Trophoblast cell (in vitro differentiated cells and primary cell): ENCODE results near the gene TOMM70.

Experiments used
- DNase-seq, 2 donors: peaks; one replicate each; pipeline ENCODE4 v3.0.0-alpha.2; 2016
- H2AFZ ChIP-seq: 2 replicates; pipeline ENCODE4 v1.6.1; 2013; ENCODE audit warnings: low read length, moderate library complexity, mild to moderate bottlenecking; ENCODE audit not compliant: insufficient read depth, poor library complexity
- H2AK5ac ChIP-seq: 2 replicates; pipeline ENCODE4 v1.6.1; 2013; ENCODE audit warnings: mild to moderate bottlenecking, low read length
- H2BK120ac ChIP-seq: 2 replicates; pipeline ENCODE4 v1.6.1; 2013; ENCODE audit warnings: low read length, mild to moderate bottlenecking, moderate library complexity; ENCODE audit not compliant: insufficient read depth, poor library complexity
- H2BK12ac ChIP-seq: 2 replicates; pipeline ENCODE4 v1.6.1; 2013; ENCODE audit warnings: mild to moderate bottlenecking, low read length, moderate library complexity
- H2BK5ac ChIP-seq: 2 replicates; pipeline ENCODE4 v1.6.1; 2013; ENCODE audit warnings: low read length, low read depth, moderate library complexity, mild to moderate bottlenecking; ENCODE audit not compliant: poor library complexity
- H3K14ac ChIP-seq: 2 replicates; pipeline ENCODE4 v1.6.1; 2013; ENCODE audit warnings: mild to moderate bottlenecking, low read length
- H3K18ac ChIP-seq: 2 replicates; pipeline ENCODE4 v1.6.1; 2013; ENCODE audit warnings: mild to moderate bottlenecking, low read length
- H3K23ac ChIP-seq: 2 replicates; pipeline ENCODE4 v1.6.1; 2013; ENCODE audit warnings: low read length
- H3K27ac ChIP-seq: 2 replicates; pipeline ENCODE4 v1.5.1; 2013; ENCODE audit warnings: low read depth, mild to moderate bottlenecking, inconsistent platforms, low read length, moderate library complexity
- H3K27me3 ChIP-seq: 2 replicates; pipeline ENCODE4 v1.6.1; 2013; ENCODE audit warnings: inconsistent platforms, mild to moderate bottlenecking, low read length, moderate library complexity; ENCODE audit not compliant: insufficient read depth
- H3K36me3 ChIP-seq, 2 experiments: 1 replicate in 1 of 2; 2 replicates in 1 of 2; pipeline ENCODE4 v1.6.1; 2013; ENCODE audit warnings: low read length in 2 of 2, mild to moderate bottlenecking in 2 of 2, moderate library complexity in 1 of 2; ENCODE audit not compliant: insufficient read depth in 2 of 2, control insufficient read depth in 1 of 2
- H3K4ac ChIP-seq: 2 replicates; pipeline ENCODE4 v1.6.1; 2013; ENCODE audit warnings: low read depth, mild to moderate bottlenecking, low read length, moderate library complexity
- H3K4me1 ChIP-seq, 2 experiments: 1 replicate in 1 of 2; 2 replicates in 1 of 2; pipeline ENCODE4 v1.6.1; 2013; ENCODE audit warnings: low read length in 2 of 2, mild to moderate bottlenecking in 2 of 2, moderate library complexity in 1 of 2; ENCODE audit not compliant: insufficient read depth in 2 of 2, control insufficient read depth in 1 of 2
- H3K4me2 ChIP-seq: 2 replicates; pipeline ENCODE4 v1.6.1; 2013; ENCODE audit warnings: inconsistent platforms, mild to moderate bottlenecking, low read length, moderate library complexity
- H3K4me3 ChIP-seq: 2 replicates; pipeline ENCODE4 v1.5.1; 2013; ENCODE audit warnings: mild to moderate bottlenecking, low read depth, low read length, inconsistent platforms
- H3K79me1 ChIP-seq: one replicate; pipeline ENCODE4 v1.6.1; 2013; ENCODE audit warnings: low read length
- H3K79me2 ChIP-seq: 2 replicates; pipeline ENCODE4 v1.6.1; 2013; ENCODE audit warnings: low read length, mild to moderate bottlenecking; ENCODE audit not compliant: control insufficient read depth, insufficient read depth, poor library complexity
- H3K9ac ChIP-seq: 2 replicates; pipeline ENCODE4 v1.6.1; 2013; ENCODE audit warnings: mild to moderate bottlenecking, low read length
- H3K9me3 ChIP-seq: 2 replicates; pipeline ENCODE4 v1.6.1; 2013; ENCODE audit warnings: low read depth, mild to moderate bottlenecking, control low read depth, inconsistent platforms, low read length; ENCODE audit not compliant: insufficient read depth
- H4K12ac ChIP-seq: 2 replicates; pipeline ENCODE4 v1.6.1; 2013; ENCODE audit warnings: low read depth, mild to moderate bottlenecking, low read length, moderate library complexity
- H4K8ac ChIP-seq: 2 replicates; pipeline ENCODE4 v1.6.1; 2013; ENCODE audit warnings: low read depth, mild to moderate bottlenecking, low read length, moderate library complexity
- H4K91ac ChIP-seq: one replicate; pipeline ENCODE4 v1.6.1; 2013; ENCODE audit warnings: low read depth, mild to moderate bottlenecking, low read length, moderate library complexity
- WGBS: extraction: QIAGEN DNeasy Blood & Tissue Kit; methylation state at CpG from one replicate; pipeline ENCODE4 v1.1.7; 2013; ENCODE audit warnings: missing lambda C conversion rate; ENCODE audit not compliant: insufficient read length, insufficient coverage; ENCODE audit errors: extremely low coverage; 5-methylcytosine and 5-hydroxymethylcytosine counted together

TOMM70 gene

DNA sequence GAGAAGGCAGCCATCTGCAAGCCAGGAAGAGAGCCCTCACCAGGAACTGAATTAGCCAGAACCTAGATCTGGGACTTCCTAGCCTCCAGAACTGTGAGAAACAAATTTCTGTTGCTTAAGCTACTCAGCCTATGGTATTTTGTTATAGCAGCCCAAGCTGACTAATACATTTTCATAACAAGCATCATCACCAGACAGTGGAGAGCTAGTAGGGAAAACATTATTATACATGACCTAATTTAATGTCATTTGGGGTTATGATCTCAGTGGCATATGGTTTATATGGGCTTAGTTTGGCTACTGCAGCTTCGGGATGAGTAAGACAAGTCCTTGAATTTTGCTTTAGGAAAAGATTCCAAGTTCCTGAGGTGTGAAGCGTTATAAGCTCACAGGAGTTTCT, 36.1 kb upstream of the TOMM70 start:
- H3K4me3 ChIP-seq = no peak overlapping the region
- no peaks in the 10 kb centered on the region for H3K79me2 ChIP-seq
- H2AFZ ChIP-seq = no peak overlapping the region
- no peaks in the 10 kb centered on the region for H3K27me3 ChIP-seq
- no peak overlapping the region for H3K9ac ChIP-seq
- no peak overlapping the region for H4K12ac ChIP-seq
- no peak overlapping the region for H3K14ac ChIP-seq
- H3K4me1 ChIP-seq = no peaks in the 10 kb centered on the region
- no peak overlapping the region for H3K27ac ChIP-seq
- no CpG with 5 or more reads among the region's 2 CpGs for WGBS
- H3K79me1 ChIP-seq = no peaks in the 10 kb centered on the region
- DNase-seq = no peak
- no peak overlapping the region for H2BK120ac ChIP-seq
- H2BK12ac ChIP-seq = no peak overlapping the region
- H4K91ac ChIP-seq = no peak overlapping the region
- no peak overlapping the region for H3K18ac ChIP-seq
- no peak overlapping the region for H3K4me2 ChIP-seq
- no peak overlapping the region for H3K4ac ChIP-seq
- no peak overlapping the region for H4K8ac ChIP-seq
- no peaks in the 10 kb centered on the region for H3K36me3 ChIP-seq
- no peak overlapping the region for H2BK5ac ChIP-seq
- H3K9me3 ChIP-seq = no peaks in the 10 kb centered on the region
- H2AK5ac ChIP-seq = no peak overlapping the region
- H3K23ac ChIP-seq = no peak overlapping the region

- no peak overlapping the region for H3K27ac ChIP-seq
- H2BK5ac ChIP-seq = no peak overlapping the region
- peak overlapping the region; percentile 63 for H3K9ac ChIP-seq
- H3K18ac ChIP-seq = no peak overlapping the region
- H3K4me1 ChIP-seq = peaks cover 2% of the 10 kb centered on the region in 2 experiments
- H2AFZ ChIP-seq = no peak overlapping the region
- H3K4ac ChIP-seq = no peak overlapping the region
- H2BK120ac ChIP-seq = no peak overlapping the region
- H3K23ac ChIP-seq = peak overlapping the region; percentile 95
- H3K79me2 ChIP-seq = no peaks in the 10 kb centered on the region
- H3K79me1 ChIP-seq = no peaks in the 10 kb centered on the region
- no peak overlapping the region for H3K4me2 ChIP-seq
- DNase-seq = no peak
- H3K14ac ChIP-seq = no peak overlapping the region
- no peak overlapping the region for H4K12ac ChIP-seq
- no peak overlapping the region for H2BK12ac ChIP-seq
- no peak overlapping the region for H4K91ac ChIP-seq
- no CpG with 5 or more reads among the region's 2 CpGs for WGBS
- H3K9me3 ChIP-seq = no peaks in the 10 kb centered on the region
- no peaks in the 10 kb centered on the region for H3K27me3 ChIP-seq
- H4K8ac ChIP-seq = no peak overlapping the region
- no peaks in the 10 kb centered on the region for H3K36me3 ChIP-seq
- H3K4me3 ChIP-seq = no peak overlapping the region
- H2AK5ac ChIP-seq = no peak overlapping the region
These were observed 28.4 kb upstream of the TOMM70 start for GRCh38 chr3:100429187-100429716.

DNA sequence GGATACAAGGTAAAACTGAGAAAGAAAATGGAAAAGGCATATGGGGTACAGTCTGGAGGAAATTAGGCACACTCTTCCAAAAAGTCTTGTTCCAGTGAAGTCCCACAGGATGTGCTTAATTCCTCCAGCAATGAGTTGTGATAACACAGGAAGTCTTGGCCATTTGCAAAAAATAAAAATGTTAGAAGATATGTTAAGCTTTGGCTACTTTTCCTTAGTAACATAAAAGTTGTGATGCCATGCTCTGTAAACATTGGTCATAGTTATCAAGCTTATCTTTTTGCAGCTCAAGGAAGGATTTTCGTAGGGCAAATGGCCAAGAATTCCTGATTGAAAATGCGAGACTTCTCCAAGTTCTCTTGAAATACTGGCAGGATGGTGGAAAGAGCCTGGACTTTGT, 26.8 kb upstream of the TOMM70 start:
- DNase-seq = no peak
- Histone ChIP-seq H4K12ac (no peak overlapping the region), H2BK120ac (no peak overlapping the region), H3K23ac (no peak overlapping the region), H3K9ac (no peak overlapping the region), H3K27me3 (no peaks in the 10 kb centered on the region), H2AFZ (no peak overlapping the region), H4K8ac (no peak overlapping the region), H3K14ac (no peak overlapping the region), H3K4me3 (no peak overlapping the region), H3K27ac (no peak overlapping the region), H3K4me2 (no peak overlapping the region), H3K18ac (no peak overlapping the region), H3K4me1 (peaks cover 2% of the 10 kb centered on the region in 2 experiments), H2AK5ac (no peak overlapping the region), H2BK12ac (no peak overlapping the region), H4K91ac (no peak overlapping the region), H2BK5ac (no peak overlapping the region), H3K9me3 (no peaks in the 10 kb centered on the region), H3K36me3 (no peaks in the 10 kb centered on the region), H3K79me2 (no peaks in the 10 kb centered on the region), H3K79me1 (no peaks in the 10 kb centered on the region), H3K4ac (no peak overlapping the region)
- WGBS = no CpG with 5 or more reads among the region's 2 CpGs

- no CpG with 5 or more reads among the region's 8 CpGs for WGBS
- DNase-seq = no peak
- Histone ChIP-seq H3K79me2 (no peaks in the 10 kb centered on the region), H2AFZ (no peak overlapping the region), H3K36me3 (no peaks in the 10 kb centered on the region), H2BK5ac (no peak overlapping the region), H3K9me3 (no peaks in the 10 kb centered on the region), H4K91ac (no peak overlapping the region), H3K4me1 (peaks cover 2% of the 10 kb centered on the region in 2 experiments), H3K79me1 (no peaks in the 10 kb centered on the region), H3K14ac (no peak overlapping the region), H4K8ac (no peak overlapping the region), H3K27ac (no peak overlapping the region), H3K4me2 (no peak overlapping the region), H2BK12ac (no peak overlapping the region), H3K23ac (no peak overlapping the region), H3K4ac (no peak overlapping the region), H3K18ac (no peak overlapping the region), H2BK120ac (no peak overlapping the region), H3K27me3 (no peaks in the 10 kb centered on the region), H4K12ac (no peak overlapping the region), H3K9ac (no peak overlapping the region), H2AK5ac (no peak overlapping the region), H3K4me3 (no peak overlapping the region)
These were observed 25.3 kb upstream of the TOMM70 start for GRCh38 chr3:100426067-100426682.
